BE2C (cell line): ENCODE results near the gene ATG7.
"Not testable (repeated sequence)": the region's sequence is repeated elsewhere in the genome, so short reads cannot be mapped to it uniquely, and the experiment has no call there.

ENCODE experiments used
- DNase-seq: peaks from one replicate; pipeline ENCODE4 v3.0.0-alpha.2; 2020
- H3K27me3 ChIP-seq: fragments of 250-450 bp; sonication (Bioruptor Pico); 2 replicates; pipeline ENCODE4 v1.5.1; 2020; ENCODE audit warnings: mild to moderate bottlenecking
- H3K36me3 ChIP-seq: fragments of 250-450 bp; sonication (Bioruptor Pico); 2 replicates; pipeline ENCODE4 v1.5.1; 2020; ENCODE audit warnings: mild to moderate bottlenecking
- H3K4me1 ChIP-seq: fragments of 250-450 bp; sonication (Bioruptor Pico); 2 replicates; pipeline ENCODE4 v1.5.1; 2020
- H3K4me3 ChIP-seq: 2 replicates; pipeline ENCODE4 v1.5.1; 2011; ENCODE audit warnings: low read depth, low read length
- H3K9me3 ChIP-seq: fragments of 250-450 bp; sonication (Bioruptor Pico); 2 replicates; pipeline ENCODE4 v1.5.1; 2020
- TF ChIP-seq, protein P1 (sequence below): IDR thresholded peaks from 2 replicates; pipeline ENCODE4 v1.5.1; 2012; ENCODE audit warnings: mild to moderate bottlenecking, low read depth, low read length

Gene ATG7

DNA sequence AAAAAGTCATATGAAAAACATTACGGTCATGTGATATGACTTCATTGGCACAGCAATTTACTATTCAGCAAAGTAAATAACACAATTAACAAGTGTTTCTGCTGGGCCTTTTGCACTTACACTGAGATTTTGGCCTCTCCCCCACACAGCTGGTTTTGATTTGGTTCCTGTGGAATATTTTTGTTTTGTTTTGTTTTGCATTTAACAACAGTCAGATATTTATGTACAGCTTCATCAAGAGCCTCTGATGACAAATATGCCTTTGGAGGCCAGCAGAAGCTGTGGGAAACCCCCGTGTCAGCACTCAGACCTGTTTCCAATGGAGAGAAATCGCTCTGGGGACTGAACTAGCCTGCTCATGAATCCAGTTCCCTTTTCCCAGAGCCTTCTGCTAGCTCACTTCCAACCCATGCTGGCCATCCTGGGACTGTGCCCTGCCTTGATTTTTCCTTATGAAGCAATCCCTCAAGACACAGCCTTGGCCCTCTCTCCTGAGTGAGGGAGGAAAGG lies 161.9 kb downstream of the ATG7 start:
- TF ChIP-seq, protein P1, sequence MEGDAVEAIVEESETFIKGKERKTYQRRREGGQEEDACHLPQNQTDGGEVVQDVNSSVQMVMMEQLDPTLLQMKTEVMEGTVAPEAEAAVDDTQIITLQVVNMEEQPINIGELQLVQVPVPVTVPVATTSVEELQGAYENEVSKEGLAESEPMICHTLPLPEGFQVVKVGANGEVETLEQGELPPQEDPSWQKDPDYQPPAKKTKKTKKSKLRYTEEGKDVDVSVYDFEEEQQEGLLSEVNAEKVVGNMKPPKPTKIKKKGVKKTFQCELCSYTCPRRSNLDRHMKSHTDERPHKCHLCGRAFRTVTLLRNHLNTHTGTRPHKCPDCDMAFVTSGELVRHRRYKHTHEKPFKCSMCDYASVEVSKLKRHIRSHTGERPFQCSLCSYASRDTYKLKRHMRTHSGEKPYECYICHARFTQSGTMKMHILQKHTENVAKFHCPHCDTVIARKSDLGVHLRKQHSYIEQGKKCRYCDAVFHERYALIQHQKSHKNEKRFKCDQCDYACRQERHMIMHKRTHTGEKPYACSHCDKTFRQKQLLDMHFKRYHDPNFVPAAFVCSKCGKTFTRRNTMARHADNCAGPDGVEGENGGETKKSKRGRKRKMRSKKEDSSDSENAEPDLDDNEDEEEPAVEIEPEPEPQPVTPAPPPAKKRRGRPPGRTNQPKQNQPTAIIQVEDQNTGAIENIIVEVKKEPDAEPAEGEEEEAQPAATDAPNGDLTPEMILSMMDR: no peak
- Histone ChIP-seq H3K9me3 (no peaks in the 10 kb centered on the region), H3K27me3 (no peaks in the 10 kb centered on the region), H3K4me3 (no peak overlapping the region), H3K36me3 (no peaks in the 10 kb centered on the region), H3K4me1 (no peaks in the 10 kb centered on the region)
- DNase-seq: no peak

DNA sequence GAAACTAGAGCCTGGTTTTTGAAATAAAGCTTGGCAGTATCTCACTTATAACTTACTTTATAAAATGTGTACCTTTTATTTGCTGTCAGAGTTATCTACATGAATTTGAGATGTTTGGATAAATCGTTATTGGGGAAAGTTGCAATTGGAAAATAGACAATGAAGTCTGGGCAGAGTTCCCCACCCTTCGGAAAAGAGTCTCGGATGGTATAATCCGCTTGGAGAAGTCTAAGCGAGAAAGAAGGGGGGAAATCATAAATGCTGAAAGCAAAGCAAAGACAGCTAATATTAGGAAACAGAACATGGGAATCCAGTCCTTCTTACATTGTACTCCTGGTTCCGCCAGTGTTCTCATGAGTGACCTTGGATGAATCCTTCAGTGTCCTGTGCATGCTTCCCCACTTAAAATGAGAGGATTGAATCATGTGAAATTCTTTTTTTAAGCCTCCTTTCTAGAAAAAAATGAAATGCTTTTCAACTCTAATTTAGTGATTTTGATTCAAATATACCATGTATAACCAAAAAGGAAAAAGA lies 162.4 kb downstream of the ATG7 start:
- no peaks in the 10 kb centered on the region for H3K36me3 ChIP-seq
- no peaks in the 10 kb centered on the region for H3K4me1 ChIP-seq
- H3K4me3 ChIP-seq: no peak overlapping the region
- no peaks in the 10 kb centered on the region for H3K27me3 ChIP-seq
- TF ChIP-seq, protein P1: no peak
- no peaks in the 10 kb centered on the region for H3K9me3 ChIP-seq
- DNase-seq: no peak

DNA sequence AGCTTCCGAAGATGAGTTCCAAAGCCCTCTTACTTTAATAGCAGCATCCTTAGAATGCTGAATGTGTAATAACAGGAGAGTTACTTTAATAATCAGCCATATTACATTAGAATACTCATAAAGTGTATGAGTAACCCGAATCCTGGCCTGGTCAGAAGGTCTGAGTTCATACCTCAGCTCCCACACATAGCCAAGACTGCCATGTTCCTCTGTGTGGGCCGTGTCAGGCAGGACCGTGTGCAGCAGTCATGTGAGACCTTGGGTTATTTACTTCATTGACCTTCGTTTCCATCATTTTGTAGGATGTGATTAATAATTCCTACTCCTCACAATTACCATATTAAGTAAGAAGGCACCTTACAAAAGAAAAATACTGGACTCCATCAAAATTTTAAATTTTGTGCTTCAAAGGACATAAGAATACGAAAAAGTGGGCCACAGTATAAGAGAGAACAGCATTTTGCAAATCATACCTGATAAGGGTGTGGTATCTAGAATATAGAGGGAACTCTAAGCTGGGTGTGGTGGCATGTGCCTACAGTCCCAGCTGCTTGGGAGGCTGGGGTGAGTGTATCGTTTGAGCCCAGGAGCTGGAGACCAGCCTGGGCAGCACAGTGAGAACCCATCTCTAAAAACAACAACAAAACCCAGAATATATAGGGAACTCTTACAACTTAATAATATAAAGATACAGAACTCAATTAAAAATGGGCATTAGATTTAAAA lies 163.4 kb downstream of the ATG7 start:
- Histone ChIP-seq H3K27me3 (no peaks in the 10 kb centered on the region), H3K4me3 (no peak overlapping the region), H3K4me1 (no peaks in the 10 kb centered on the region), H3K36me3 (no peaks in the 10 kb centered on the region), H3K9me3 (no peaks in the 10 kb centered on the region)
- no peak for DNase-seq
- TF ChIP-seq, protein P1: no peak

DNA sequence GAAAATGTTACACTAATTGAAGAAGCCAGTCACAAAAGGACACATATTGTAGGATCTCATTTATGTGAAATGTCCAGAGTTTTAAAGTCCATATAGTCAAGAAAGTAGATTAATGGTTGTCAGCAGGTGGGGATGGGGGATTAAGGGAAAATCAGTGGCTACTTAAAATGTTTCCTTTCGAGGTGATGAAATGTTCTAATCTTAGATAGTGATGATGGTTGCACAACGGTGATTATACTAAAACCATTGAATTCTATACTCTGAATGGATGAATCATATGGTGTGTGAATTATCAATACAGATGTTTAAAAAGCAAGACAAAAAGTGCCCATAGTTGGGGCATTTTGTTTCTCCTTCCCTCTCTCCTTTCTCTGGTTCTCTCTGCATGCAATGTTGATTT lies 164.6 kb downstream of the ATG7 start:
- no peak for DNase-seq
- Histone ChIP-seq H3K4me3 (no peak overlapping the region), H3K27me3 (no peaks in the 10 kb centered on the region), H3K4me1 (no peaks in the 10 kb centered on the region), H3K9me3 (no peaks in the 10 kb centered on the region), H3K36me3 (no peaks in the 10 kb centered on the region)
- TF ChIP-seq, protein P1: no peak

DNA sequence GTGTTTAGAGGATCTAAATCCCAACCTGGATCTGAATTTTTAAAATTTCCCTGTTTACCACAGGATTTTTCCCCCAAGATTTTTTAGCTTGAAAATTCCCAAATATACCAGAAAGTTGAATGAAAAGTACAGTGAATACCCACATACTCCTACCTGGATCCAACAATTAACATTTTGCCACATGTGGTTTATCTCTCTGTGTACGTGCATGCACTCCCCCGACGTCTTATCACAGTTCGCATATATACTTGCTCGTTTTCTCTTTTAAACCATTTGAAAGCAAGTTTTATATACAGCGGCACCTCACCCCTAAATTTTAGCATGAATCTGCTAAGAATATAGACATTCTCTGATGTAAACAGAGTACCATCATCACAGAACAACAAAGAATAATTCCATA lies 165.3 kb downstream of the ATG7 start:
- TF ChIP-seq, protein P1: no peak
- Histone ChIP-seq H3K9me3 (no peaks in the 10 kb centered on the region), H3K4me3 (no peak overlapping the region), H3K36me3 (no peaks in the 10 kb centered on the region), H3K27me3 (no peaks in the 10 kb centered on the region), H3K4me1 (no peaks in the 10 kb centered on the region)
- no peak for DNase-seq

DNA sequence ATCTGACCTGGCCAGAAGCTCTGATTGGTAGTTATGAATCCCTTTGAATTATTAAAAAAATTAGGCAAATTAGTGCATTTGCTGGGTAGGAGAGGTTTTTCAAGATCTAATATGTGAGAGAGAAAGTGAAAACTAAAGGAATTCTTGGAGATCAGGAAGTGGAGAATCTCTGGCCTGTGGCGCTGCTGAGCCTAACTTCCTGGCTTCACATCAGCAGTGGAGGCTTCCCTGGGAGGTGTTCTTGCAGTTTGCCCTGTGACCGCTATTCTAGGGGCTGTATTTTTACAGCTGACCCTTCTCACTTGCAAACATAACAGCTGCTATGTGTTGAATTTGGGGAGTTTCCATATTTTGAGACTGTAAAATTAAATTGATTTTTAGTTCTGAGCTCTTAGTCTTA lies 166.4 kb downstream of the ATG7 start:
- TF ChIP-seq, protein P1: no peak
- H3K36me3 ChIP-seq: no peaks in the 10 kb centered on the region
- no peak overlapping the region for H3K4me3 ChIP-seq
- no peaks in the 10 kb centered on the region for H3K9me3 ChIP-seq
- DNase-seq: no peak
- H3K4me1 ChIP-seq: no peaks in the 10 kb centered on the region
- H3K27me3 ChIP-seq: no peaks in the 10 kb centered on the region

DNA sequence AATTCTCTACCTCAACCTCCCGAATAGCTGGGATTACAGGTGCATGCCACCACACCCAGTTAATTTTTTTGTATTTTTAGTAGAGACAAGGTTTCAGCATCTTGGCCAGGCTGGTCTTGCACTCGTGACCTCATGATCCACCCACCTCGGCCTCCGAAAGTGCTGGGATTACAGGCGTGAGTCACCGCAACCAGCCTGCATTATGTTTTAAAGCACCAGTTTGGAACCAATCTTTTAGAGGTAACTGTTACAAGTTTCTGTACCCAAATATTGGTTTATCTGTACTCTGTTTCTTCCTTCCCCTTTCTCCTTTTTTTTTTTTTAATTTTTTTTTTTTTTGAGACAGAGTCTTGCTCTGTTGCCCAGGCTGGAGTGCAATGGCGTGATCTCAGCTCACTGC lies 169.1 kb downstream of the ATG7 start:
- DNase-seq: not testable (repeated sequence)

More for the DNA sequence above, 169.1 kb downstream of the ATG7 start:
- not testable (repeated sequence) for H3K9me3 ChIP-seq, H3K36me3 ChIP-seq, H3K4me3 ChIP-seq, H3K4me1 ChIP-seq, H3K27me3 ChIP-seq
